VCaP (cell line): ENCODE data around the gene ZP4.

ENCODE experiments used
- H3K27ac ChIP-seq: fragments of 450-650 bp; 2 replicates; pipeline ENCODE4 v1.5.1; 2017
- TF ChIP-seq, protein P1 (sequence below): fragments of 450-650 bp; conservative IDR thresholded peaks from 2 replicates; pipeline ENCODE4 v1.5.1; 2017; ENCODE audit warnings: mild to moderate bottlenecking, moderate library complexity

ZP4 gene

DNA sequence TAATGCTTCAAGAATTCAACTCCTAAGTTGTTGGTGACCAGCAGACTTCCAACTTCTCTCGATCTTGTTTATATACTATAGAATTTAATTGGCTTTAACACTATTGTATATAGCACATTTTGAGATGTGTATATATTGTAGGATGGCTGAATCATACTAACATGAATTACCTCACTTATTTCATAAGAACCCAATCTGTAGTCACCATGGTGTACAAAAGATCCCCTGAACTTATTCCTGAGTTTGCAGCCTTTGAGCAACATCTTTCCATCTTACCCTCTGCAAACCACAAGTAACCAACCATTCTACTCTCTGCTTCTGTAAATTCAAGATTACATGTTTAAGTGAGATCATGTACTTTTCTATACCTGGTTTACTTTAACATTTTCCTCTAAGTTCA is 12.3 kb downstream of the ZP4 start:
- TF ChIP-seq, protein P1, sequence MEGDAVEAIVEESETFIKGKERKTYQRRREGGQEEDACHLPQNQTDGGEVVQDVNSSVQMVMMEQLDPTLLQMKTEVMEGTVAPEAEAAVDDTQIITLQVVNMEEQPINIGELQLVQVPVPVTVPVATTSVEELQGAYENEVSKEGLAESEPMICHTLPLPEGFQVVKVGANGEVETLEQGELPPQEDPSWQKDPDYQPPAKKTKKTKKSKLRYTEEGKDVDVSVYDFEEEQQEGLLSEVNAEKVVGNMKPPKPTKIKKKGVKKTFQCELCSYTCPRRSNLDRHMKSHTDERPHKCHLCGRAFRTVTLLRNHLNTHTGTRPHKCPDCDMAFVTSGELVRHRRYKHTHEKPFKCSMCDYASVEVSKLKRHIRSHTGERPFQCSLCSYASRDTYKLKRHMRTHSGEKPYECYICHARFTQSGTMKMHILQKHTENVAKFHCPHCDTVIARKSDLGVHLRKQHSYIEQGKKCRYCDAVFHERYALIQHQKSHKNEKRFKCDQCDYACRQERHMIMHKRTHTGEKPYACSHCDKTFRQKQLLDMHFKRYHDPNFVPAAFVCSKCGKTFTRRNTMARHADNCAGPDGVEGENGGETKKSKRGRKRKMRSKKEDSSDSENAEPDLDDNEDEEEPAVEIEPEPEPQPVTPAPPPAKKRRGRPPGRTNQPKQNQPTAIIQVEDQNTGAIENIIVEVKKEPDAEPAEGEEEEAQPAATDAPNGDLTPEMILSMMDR = no peak
- H3K27ac ChIP-seq = no peak overlapping the region

DNA sequence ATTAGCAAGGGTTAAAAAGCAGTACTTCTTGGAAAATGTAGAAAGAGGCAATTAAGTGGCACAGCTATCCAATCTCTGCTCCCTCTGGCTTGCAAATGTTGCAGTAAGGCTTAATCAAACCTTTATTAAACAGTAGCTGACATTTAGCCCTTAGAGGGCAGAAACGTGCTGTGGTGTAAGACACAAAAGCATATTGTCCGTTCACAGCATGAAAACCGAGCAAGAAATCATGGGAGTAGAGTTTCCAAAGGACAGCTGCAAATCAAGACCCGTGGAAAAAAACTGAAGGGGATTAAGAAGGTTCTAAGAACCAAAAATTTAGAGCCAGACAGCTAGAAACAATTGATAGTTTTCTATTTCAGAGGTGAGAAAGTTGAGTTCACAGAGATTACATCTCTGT is 13.1 kb downstream of the ZP4 start:
- no peak overlapping the region for H3K27ac ChIP-seq
- TF ChIP-seq, protein P1 = 0 out of 2 replicates have a peak, but pooled peaks have one; percentile 6

DNA sequence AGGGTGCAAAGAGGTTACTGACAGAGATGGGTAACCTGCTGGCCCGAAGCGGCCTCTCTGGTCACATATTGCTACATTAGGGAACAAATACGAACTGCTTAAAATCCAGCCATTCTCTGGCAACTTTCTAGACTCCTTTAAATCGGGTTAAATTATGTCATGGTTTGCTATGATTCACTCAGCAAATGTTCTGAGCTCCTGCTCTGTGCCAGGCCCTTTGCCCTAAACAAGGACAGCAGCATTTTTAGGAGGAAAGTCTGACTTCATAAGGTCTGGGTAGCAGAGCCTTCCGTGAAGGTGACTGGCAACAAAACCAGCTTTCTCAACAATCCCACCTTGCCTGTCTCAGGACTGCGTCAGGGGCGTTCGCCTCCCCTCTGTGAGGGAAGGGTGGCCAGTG is 15.4 kb downstream of the ZP4 start:
- TF ChIP-seq, protein P1 = no peak
- H3K27ac ChIP-seq = no peak overlapping the region

DNA sequence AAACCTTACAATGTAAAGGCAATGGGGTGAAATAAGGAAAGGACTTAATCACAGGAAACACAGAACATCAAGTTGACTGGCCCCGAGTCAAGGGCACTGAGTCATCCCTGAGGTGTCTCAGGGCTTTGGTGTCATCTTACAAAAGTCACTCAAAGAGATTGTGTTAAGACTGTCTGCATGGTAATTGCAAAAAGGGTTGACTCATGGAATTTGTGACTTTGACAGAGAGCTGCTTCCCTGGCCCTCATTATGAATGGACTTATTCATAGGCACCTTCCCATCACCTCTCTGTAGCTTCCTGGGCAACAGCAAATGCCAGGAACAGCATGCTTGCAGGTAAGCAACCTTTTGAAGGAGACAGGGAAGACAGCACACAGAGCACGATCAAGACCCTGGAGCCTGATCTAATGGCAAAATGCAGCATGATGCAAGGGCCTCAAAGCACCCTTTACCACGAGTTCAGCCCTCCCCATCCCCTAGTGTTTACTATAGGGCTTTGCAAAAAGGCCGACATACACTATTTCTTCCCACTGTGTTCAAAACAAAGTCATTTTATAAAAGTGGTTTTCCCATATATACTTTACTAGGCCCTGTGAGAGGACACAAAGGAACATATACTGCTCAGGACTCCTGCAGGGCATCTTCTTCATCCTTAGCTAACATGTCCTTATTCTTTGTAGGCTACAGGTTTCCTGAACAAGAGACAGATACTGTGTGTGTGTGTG is 17.1 kb downstream of the ZP4 start:
- TF ChIP-seq, protein P1 = no peak
- H3K27ac ChIP-seq = no peak overlapping the region

DNA sequence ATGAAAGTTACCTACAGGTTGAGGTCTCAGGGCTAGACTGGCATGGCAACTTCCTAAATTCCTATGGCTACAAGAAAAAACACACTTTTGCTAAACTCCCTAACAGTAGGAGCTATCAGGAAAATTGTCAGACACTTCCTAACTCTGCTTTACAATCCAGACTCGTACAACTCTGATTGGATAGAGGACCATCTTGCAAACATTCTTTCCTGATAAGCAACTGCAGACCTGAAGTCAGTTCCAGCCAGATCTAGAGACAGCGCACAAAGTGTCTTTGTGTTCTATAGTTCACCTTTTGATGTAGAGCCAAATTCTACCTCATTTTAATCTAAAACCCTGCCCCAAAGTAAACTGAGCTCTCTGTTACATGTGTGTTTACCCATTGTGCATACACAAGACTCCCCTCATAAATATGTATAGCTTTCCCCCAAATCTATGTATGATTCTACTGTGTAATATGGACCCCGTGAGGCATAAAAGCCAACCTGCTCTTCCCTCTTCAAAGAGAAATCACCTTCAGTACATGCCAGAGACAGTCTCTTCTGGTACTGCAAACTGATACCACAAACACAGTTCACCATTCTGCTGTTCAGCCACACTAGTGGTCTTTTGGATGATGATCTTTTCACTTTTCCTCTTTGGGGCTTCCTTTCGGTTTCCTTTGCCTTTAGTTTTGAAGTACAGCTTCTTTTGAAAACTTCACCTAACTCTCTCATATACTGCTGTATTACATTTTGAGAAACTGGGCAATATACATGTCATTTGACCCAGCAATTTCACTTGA is 21.7 kb downstream of the ZP4 start:
- TF ChIP-seq, protein P1 = no peak
- no peak overlapping the region for H3K27ac ChIP-seq

DNA sequence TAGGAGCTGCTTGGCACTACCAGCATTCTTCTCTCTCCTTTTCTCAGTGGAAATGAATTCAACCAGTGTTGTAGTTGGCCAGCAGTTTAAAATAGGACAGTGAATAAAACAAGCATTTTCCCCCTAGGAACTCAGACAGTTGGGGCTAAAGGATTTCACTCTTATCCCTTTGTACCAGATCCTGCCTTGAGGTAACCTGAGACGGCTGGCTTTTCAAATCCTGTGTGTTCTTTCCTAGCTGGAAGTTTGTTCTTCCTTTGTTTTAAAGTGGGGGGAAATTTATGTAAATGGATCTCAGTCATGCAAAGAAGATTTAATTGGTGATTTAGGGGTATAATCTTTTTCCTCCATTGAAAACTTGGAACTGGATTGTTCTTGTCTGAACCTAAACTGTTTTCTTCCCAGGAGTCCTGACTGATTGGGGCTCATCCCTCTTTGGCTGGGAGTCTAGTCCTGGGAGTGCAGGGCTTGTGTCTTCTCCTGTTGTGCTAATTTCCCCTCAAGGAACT is 23.3 kb downstream of the ZP4 start:
- TF ChIP-seq, protein P1 = no peak
- H3K27ac ChIP-seq = no peak overlapping the region
